ENCODE results near the gene MORC2.
A peak's percentile ranks its signal among the peaks of the same experiment; 100 is the strongest.

Gene MORC2

GRCh38 chr22:30948930-30949342 is 19.6 kb downstream of the MORC2 start:
- DNase-seq: no peak

- DNase-seq: no peak
These were observed 20.6 kb downstream of the MORC2 start for GRCh38 chr22:30947816-30948454.

- DNase-seq: no peak
These were observed 21.3 kb downstream of the MORC2 start for GRCh38 chr22:30947173-30947815.

- DNase-seq: no peak
These were observed 22.2 kb downstream of the MORC2 start for GRCh38 chr22:30946354-30946753.

GRCh38 chr22:30945653-30946052 is 22.9 kb downstream of the MORC2 start:
- no peak for DNase-seq

GRCh38 chr22:30944986-30945385 is 23.6 kb downstream of the MORC2 start:
- no peak for DNase-seq

GRCh38 chr22:30943368-30943767 is 25.2 kb downstream of the MORC2 start:
- peak in 2 of 4 experiments; percentile 21 to 57 for DNase-seq

GRCh38 chr22:30941363-30941740 is 27.2 kb downstream of the MORC2 start:
- no peak for DNase-seq

GRCh38 chr22:30940685-30941362 is 27.8 kb downstream of the MORC2 start:
- peak in 2 of 4 experiments; percentile 24 to 35 for DNase-seq

- DNase-seq: no peak
These were observed 34.5 kb downstream of the MORC2 start for GRCh38 chr22:30934053-30934452.

GRCh38 chr22:30933457-30933856 is 35.1 kb downstream of the MORC2 start:
- no peak for DNase-seq

GRCh38 chr22:30932661-30933060 is 35.9 kb downstream of the MORC2 start:
- no peak for DNase-seq

- DNase-seq: no peak
These were observed 36.9 kb downstream of the MORC2 start for GRCh38 chr22:30931541-30932300.

- DNase-seq: no peak
These were observed 38.3 kb downstream of the MORC2 start for GRCh38 chr22:30930228-30930627.

GRCh38 chr22:30928401-30928800 is 40.2 kb downstream of the MORC2 start:
- DNase-seq: no peak

- DNase-seq: no peak
These were observed 40.8 kb downstream of the MORC2 start for GRCh38 chr22:30927806-30928205.

GRCh38 chr22:30926706-30927105 is 41.9 kb downstream of the MORC2 start:
- DNase-seq: no peak

- DNase-seq: no peak
These were observed 42.9 kb downstream of the MORC2 start for GRCh38 chr22:30925667-30926066.

- DNase-seq: no peak
These were observed 45.2 kb downstream of the MORC2 start for GRCh38 chr22:30923168-30923900.

GRCh38 chr22:30922151-30922611 is 46.4 kb downstream of the MORC2 start:
- peak; percentile 23 to 70 (median 46) for DNase-seq

- DNase-seq: no peak
These were observed 47.5 kb downstream of the MORC2 start for GRCh38 chr22:30921108-30921507.

- peak; percentile 55 to 85 (median 80) for DNase-seq
These were observed 48.2 kb downstream of the MORC2 start for GRCh38 chr22:30920407-30920806.

GRCh38 chr22:30919973-30920372 is 48.6 kb downstream of the MORC2 start:
- DNase-seq: no peak

All from activated naive CD4-positive, alpha-beta T cell (primary cell).